BE2C (cell line): Measurements from ENCODE around the gene AADAC.

Experiments
- DNase-seq: peaks from one replicate; pipeline ENCODE4 v3.0.0-alpha.2; 2020
- H3K27me3 ChIP-seq: fragments of 250-450 bp; sonication (Bioruptor Pico); 2 replicates; pipeline ENCODE4 v1.5.1; 2020; ENCODE audit warnings: mild to moderate bottlenecking
- H3K36me3 ChIP-seq: fragments of 250-450 bp; sonication (Bioruptor Pico); 2 replicates; pipeline ENCODE4 v1.5.1; 2020; ENCODE audit warnings: mild to moderate bottlenecking
- H3K4me1 ChIP-seq: fragments of 250-450 bp; sonication (Bioruptor Pico); 2 replicates; pipeline ENCODE4 v1.5.1; 2020
- H3K4me3 ChIP-seq: 2 replicates; pipeline ENCODE4 v1.5.1; 2011; ENCODE audit warnings: low read depth, low read length
- H3K9me3 ChIP-seq: fragments of 250-450 bp; sonication (Bioruptor Pico); 2 replicates; pipeline ENCODE4 v1.5.1; 2020
- TF ChIP-seq, protein P1 (sequence below): IDR thresholded peaks from 2 replicates; pipeline ENCODE4 v1.5.1; 2012; ENCODE audit warnings: mild to moderate bottlenecking, low read depth, low read length

AADAC gene

DNA sequence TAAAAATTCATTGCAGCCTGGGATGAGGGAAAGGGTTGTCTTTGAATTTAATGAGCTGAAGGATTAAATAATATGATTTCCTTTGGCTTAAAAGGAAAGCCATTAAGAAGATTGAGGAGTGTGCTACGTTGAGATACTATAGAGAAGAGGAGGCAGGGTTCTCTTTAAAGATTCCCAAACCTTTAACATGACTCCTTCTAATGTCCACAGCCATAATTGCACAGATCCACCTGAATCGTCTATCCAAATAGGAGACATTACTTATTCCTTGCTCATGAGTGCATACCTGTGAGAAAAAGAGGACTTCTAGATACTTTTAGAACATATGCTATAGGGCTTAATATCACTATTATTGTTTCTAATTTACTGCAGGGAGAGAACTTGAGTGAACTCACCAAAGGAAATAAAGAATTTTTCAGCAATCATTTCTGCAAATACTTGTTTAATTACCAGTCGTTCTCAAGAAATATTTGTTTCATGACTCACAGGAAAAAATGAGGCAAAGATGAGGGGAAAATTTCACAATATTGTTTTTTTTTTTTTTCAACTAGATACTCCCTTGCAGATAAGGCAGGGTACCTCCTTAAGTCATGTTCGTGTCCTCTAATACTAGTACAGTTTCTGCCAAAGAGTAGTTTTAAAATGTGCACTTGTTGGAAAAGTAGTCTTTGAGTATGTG, 50.6 kb downstream of the AADAC start:
- DNase-seq: no peak
- TF ChIP-seq, protein P1, sequence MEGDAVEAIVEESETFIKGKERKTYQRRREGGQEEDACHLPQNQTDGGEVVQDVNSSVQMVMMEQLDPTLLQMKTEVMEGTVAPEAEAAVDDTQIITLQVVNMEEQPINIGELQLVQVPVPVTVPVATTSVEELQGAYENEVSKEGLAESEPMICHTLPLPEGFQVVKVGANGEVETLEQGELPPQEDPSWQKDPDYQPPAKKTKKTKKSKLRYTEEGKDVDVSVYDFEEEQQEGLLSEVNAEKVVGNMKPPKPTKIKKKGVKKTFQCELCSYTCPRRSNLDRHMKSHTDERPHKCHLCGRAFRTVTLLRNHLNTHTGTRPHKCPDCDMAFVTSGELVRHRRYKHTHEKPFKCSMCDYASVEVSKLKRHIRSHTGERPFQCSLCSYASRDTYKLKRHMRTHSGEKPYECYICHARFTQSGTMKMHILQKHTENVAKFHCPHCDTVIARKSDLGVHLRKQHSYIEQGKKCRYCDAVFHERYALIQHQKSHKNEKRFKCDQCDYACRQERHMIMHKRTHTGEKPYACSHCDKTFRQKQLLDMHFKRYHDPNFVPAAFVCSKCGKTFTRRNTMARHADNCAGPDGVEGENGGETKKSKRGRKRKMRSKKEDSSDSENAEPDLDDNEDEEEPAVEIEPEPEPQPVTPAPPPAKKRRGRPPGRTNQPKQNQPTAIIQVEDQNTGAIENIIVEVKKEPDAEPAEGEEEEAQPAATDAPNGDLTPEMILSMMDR: no peak
- Histone ChIP-seq H3K27me3 (no peaks in the 10 kb centered on the region), H3K4me1 (peaks cover 17% of the 10 kb centered on the region), H3K4me3 (no peak overlapping the region), H3K9me3 (no peaks in the 10 kb centered on the region), H3K36me3 (no peaks in the 10 kb centered on the region)

DNA sequence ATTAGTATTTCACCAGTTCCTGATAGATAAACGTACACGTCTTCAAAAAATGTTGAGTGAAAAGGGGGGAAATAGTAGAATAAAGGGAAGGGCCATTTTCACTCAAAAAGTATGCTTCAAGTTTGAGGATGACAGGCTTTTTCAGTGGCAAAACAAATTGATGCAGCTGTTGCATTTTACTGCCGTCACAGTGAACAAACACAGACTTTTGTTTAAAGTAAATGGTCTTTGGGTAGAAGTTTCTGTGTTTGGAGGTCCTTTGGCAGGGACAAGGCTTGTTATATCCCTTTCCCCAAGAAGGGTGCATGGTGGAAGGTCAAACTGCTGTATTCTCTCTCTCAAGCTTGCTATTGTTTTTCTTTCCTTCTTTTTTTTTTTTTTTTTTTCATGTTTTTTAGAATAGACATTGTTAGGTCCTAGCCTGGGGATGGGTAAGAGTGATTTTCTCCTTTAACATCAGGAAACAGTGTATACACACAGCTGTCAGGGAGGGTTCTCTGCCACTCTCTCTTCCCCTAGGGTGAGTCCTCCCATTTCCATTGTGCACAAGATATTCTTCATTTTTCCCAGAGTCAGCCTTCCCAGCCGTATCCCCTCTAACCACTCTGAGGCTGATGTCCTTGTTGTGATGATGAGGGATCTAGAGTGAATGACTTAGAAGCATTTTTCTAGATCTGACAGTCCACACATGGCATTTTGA, 52.9 kb downstream of the AADAC start:
- no peak for DNase-seq

DNA sequence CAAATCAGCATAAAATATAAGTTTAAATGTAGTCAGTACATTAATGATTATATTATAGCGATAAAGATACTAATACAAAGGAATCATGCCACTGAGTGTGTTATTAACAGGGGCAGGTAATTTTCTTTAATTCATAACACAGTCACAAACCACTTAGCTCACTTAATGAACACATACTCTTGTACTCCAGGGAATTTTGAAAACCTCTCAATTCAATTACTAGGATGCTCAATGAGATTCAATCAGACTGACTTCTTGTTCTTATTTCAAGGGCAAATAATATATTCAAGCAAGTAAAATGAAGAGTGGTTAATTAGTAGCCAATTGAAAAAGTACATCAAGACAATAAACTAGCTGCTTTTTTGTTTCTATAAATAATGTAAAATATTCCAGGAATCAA, 53.8 kb downstream of the AADAC start:
- Histone ChIP-seq H3K36me3 (no peaks in the 10 kb centered on the region), H3K9me3 (no peaks in the 10 kb centered on the region), H3K27me3 (no peaks in the 10 kb centered on the region), H3K4me3 (no peak overlapping the region), H3K4me1 (peaks cover 22% of the 10 kb centered on the region)
- DNase-seq: no peak
- TF ChIP-seq, protein P1: no peak

More for the DNA sequence above, 52.9 kb downstream of the AADAC start:
- Histone ChIP-seq H3K9me3 (no peaks in the 10 kb centered on the region), H3K4me3 (no peak overlapping the region), H3K27me3 (no peaks in the 10 kb centered on the region), H3K36me3 (no peaks in the 10 kb centered on the region), H3K4me1 (peaks cover 17% of the 10 kb centered on the region)
- TF ChIP-seq, protein P1: no peak

DNA sequence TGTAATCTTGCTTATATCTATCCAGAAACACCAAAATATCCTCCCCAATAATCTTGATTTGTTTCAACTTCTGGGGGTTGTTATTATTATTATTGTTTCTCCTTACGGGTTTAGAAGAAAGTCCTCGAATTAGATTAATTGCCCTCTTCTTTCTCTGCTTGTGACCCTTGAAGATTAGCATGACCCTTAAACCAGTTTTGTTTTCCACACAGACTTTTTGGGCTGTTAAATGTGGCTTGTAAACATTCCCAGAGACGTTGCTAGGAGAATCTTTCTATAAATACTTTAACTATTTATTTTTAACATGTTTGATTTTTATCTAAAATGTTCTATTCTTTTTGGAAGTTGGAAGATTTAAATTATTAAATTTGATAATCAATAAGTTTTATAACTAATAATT, 55.3 kb downstream of the AADAC start:
- H3K4me1 ChIP-seq: peaks cover 22% of the 10 kb centered on the region
- H3K36me3 ChIP-seq: no peaks in the 10 kb centered on the region
- no peaks in the 10 kb centered on the region for H3K27me3 ChIP-seq
- no peaks in the 10 kb centered on the region for H3K9me3 ChIP-seq
- TF ChIP-seq, protein P1: no peak
- H3K4me3 ChIP-seq: no peak overlapping the region
- DNase-seq: no peak

DNA sequence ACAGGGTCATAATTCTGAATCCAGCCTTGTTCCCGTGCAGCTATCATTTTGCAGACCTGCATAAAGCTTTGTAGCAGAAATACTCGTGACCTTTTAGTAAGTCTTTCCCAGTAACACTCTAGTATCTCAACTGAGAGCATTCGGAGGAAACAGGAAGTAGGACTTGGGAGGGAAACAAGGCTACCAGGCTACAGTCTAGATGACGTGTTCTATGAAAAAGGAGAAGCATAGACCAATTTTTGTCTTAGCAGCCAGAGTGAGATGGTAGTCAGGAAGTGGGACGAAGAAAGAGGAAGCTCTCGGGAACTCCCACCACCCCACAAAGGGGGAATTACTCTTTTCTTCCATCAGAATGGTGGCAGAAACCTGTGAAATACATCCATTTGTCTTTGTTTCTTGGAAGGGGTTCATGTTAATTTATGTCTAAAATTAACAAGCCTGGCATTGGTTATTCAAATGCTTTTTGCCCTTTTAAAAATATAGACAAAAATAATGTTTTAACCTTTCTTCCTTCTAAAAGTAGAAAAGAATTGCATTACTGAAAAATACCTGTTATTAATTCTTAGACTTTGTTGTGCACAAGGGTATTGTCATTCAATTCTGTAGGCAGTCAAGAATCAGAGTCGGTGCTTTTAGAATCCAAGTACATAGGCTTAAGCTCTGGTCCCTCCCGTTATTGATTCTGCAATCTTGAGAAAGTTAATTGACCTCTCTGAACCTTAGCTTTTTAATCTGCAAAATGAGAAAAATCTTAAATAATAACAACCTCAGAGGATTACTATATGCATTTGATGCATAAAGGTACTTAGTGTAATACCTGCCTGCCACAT, 57.9 kb downstream of the AADAC start:
- Histone ChIP-seq H3K4me1 (peaks cover 22% of the 10 kb centered on the region), H3K4me3 (no peak overlapping the region), H3K36me3 (no peaks in the 10 kb centered on the region), H3K9me3 (no peaks in the 10 kb centered on the region), H3K27me3 (no peaks in the 10 kb centered on the region)
- TF ChIP-seq, protein P1: no peak
- DNase-seq: no peak
